GM10847 (cell line): Measurements from ENCODE around the gene HBE1.

Experiments
- POLR2A ChIP-seq: IDR thresholded peaks from 2 replicates; pipeline ENCODE4 v1.6.1; 2011; ENCODE audit not compliant: insufficient read length; ENCODE audit errors: extremely low read depth

Gene HBE1

DNA sequence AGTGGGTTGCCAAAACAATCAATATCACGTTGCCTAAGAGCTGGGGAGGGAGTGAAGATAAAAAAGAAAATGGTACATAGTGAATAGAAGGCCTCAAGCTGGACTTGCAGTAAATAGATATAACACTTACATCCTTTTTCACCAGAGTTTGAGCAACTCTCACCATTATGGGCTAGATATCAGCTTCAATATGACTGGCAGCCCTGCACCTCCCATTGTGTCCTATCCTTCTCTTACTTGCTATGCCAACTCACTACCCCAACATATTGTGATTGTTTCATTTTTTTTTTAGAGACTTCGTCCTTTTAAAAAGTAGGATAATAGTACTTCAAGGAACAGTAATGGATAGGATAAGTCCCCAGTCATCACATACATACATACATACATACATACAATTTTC, 27.5 kb downstream of the HBE1 start:
- no peak for TF ChIP-seq POLR2A

DNA sequence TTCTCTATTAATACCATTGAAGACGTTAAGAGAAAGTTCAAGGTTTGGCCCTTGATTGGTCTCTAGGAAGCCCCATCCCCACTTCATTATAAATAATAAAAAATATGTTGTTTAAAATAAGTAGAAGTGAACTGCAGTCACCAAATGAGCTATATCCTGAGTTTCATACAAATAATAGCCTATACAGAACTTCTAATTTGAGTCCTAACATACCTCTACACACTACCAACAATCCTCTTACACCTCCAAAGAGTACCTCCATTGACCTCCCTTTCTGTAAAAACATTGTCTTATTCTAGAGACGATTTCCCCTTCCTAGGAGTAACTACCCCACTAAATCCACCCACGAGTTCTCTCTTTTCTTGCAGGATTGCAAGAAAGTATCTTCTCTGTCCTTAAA, 28.3 kb downstream of the HBE1 start:
- TF ChIP-seq POLR2A, result no peak

DNA sequence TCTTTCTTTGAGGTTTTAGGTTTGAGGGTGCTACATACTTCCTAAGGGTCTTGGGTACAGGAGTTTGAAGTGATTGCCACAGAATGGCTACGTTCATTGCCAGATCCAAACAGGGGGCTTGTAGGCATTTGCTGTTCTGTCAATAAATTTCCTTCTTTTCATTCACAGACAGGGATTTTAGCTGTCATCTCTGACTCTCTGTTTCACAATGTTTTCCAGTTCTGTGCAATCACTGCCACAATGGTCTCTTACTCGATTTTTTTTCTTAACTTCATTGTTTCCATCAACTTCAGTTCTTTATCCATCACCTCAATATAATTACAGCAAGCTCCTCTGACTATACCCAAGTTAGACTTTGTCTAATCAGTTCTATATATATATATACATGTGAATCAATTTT, 29.3 kb downstream of the HBE1 start:
- no peak for TF ChIP-seq POLR2A

DNA sequence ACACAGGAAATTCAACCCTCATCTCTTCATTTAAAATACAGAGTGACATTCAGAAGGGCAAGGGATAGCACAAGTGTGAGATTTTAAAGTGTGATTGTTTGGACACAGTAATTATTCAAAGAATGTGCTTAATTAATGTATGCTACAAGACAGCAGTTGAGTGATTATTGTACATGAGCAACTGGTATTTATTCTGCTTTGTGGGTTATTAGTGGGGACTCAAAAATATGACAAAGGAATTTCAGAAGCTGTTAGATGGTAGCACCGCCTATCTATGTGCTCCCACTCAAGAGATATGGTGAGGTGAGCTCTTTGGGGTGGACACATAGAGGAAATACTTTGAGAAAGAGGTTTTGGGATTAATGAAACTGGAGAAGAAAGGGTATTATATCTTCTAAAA, 29.7 kb downstream of the HBE1 start:
- TF ChIP-seq POLR2A, result no peak

DNA sequence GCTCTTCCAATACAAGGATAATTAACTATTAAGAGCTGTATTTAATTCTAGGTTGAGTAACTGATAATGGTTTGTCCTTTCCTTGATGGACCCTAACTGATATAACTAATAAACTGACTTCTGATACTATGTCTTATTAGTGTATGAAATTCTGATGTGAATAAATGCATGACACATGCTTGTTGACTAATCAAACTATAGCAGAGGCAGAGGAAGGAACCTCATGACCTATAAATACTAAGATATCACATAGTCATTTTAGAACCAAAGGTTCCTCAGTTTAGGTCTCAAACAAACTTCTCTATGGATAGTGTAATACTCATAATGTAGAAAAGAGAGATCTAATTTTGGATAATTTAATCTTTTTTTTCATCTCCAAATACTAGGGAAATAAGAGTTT, 30.7 kb downstream of the HBE1 start:
- TF ChIP-seq POLR2A, result no peak

DNA sequence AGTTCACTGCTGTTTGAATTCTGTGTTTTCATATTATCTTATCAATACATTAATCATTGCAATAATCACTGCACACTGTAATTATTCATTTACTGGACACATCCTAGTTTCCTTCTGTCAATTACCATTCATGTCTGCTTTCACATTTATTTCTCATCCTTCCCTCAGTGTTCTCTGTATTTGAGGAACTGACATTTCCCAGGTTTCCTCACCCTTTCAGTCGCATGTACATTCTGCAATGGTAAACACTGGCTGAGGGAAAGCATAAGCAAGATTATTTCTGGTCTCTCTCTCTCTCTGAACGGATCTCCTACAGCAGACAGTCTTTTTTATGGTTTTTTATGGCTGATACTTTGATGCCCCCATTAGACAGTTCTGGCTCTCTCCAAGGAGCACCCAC, 31.3 kb downstream of the HBE1 start:
- TF ChIP-seq POLR2A, result no peak

DNA sequence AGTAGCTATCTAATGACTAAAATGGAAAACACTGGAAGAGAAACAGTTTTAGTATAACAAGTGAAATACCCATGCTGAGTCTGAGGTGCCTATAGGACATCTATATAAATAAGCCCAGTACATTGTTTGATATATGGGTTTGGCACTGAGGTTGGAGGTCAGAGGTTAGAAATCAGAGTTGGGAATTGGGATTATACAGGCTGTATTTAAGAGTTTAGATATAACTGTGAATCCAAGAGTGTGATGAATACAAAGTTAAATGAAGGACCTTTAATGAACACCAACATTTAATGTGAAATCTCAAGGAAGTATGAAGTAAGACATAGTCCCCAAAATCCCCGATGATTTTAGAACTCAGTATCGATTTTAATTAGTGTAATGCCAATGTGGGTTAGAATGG, 32.3 kb downstream of the HBE1 start:
- no peak for TF ChIP-seq POLR2A

DNA sequence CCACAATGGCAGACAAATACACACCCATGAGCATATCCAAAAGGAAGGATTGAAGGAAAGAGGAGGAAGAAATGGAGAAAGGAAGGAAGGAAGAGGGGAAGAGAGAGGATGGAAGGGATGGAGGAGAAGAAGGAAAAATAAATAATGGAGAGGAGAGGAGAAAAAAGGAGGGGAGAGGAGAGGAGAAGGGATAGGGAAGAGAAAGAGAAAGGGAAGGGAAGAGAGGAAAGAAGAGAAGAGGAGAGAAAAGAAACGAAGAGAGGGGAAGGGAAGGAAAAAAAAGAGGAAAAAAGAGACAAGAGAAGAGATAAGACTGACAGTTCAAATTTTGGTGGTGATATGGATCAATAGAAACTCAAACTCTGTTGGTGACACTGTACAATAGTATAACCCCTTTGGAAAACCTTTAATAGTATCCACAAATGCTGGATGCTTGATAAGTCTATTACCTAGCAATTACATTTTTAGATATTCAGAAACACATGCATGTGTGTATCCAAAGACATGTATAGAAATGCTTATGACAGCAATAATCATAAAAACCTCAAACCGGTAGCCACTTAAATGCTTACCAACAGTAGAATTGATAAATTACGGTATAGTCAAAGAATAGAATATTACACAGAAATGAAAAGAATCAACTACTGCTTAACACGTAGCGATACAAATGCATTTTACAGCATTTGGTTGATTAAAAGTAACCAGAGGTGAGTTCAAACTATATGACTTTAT, 34.2 kb downstream of the HBE1 start:
- no peak for TF ChIP-seq POLR2A

DNA sequence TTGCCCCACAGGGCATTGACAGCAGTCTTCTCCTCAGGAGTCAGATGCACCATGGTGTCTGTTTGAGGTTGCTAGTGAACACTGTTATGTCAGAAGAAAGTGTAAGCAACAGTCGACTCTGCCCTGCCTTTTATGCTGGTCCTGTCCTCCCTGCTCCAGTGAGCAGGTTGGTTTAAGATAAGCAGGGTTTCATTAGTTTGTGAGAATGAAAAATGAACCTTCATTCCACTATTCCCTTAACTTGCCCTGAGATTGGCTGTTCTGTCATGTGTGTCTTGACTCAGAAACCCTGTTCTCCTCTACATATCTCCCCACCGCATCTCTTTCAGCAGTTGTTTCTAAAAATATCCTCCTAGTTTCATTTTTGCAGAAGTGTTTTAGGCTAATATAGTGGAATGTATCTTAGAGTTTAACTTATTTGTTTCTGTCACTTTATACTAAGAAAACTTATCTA, 35.3 kb downstream of the HBE1 start, which contains the start of gene HBD:
Gene HBD, minus strand, starts transcription at position 103 of the 454 bp plus-strand sequence. Its CDS starts 50 bp downstream, at position 53.
- no peak for TF ChIP-seq POLR2A

DNA sequence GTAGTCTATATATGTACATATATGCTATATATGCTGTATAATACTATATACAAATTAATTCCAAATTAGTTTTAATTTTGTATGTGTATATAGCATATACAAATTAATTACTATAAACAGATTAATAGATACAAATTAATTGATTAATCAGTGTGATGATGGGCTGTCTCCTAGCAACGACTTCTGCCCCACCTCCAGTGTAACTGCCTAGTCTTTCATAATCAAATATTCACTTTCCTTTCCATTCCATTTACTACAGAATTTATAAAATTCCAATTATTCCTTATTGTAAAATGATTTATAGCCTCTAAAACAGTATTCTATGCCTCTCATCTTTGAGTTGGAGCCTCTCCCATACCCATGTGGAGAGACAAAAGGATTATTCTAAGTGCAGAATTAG, 36.4 kb downstream of the HBE1 start:
- TF ChIP-seq POLR2A, result no peak

DNA sequence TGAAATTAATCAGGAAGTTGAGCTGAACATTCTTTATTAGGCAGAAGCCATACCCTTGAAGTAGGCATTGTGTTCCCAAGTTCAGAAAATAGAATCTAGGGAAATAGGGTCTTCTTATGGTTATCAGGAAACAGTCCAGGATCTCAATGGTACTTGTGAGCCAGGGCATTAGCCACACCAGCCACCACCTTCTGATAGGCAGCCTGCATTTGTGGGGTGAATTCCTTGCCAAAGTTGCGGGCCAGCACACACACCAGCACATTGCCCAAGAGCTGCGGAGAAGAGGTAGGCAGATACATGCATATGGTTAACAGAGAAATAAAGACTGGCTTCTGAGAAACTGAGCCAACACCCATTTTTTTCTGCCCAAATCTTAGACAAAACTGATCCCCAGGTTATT, 36.9 kb downstream of the HBE1 start:
- TF ChIP-seq POLR2A, result no peak

DNA sequence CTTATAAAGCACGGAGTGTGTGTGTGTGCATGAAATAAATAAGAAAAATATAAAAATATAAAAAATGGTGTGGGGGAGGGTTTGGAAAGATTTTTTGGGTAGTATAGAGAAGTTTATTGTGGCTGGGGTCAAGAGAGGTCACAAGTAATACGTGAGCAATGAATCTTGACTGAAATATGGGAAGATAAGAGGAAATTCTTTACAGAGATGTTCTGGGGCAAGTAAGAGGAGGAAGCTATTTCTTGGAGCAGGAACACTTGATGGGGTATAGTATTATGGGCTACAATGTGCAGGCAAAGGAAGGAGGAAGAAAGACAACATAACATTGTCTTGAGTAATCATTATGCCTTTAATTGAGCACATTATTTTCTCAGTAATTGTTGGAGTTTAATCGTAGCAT, 37.6 kb downstream of the HBE1 start:
- TF ChIP-seq POLR2A, result no peak

DNA sequence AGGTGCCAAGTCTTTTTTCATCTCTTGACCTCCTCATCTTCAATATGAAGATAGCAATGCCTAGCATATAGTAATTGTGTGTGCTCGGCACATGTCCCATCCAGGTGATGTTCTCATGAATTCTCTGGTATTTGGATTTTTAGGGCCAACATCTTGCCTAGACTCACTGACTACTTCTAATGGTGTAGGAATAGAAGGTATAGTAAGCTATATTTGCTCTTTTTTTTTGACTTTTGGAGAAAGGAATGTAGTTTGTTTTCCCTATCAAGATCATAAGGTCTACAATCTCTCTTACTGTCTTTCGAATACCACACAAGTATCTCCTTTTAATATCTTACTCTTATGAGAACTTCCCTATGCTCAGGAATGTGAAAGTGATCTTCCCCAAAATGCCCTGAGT, 38.6 kb downstream of the HBE1 start:
- no peak for TF ChIP-seq POLR2A

DNA sequence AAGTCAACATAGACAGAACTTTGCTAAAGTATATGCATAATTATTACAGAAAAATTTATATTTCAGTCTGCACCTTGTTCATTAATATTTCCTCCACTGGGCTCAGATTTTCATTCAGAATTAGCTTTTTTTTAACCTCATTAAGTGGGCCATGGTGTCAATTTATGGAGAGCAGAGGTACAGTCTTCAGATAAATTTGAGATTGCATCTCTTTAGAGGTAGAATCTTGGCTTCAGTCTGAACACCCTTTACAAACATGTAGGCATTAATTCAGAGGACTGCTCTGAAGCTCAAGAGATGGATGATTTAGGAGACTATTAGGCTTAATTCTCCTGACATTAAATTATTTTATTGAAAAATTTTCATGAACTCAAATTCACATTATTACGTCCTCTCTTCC, 39.5 kb downstream of the HBE1 start:
- TF ChIP-seq POLR2A, result no peak

DNA sequence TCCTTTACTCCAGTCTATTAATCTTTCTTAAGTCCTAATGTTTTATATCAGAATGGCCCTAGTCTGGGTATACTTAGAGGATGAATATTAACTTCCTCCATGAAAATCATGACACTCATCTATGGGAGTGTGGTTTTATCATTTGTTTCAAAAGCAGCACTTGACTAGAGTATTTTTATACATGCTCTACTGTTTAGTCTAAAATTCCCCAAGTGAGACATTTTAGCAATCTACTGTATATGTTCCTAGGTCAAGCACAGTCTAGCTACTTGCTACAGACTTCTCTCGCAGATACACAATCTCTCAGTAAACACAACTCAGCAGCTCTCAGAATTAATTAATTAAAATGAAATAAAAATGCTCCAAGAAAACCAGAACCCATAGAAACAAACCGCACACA, 39.9 kb downstream of the HBE1 start:
- TF ChIP-seq POLR2A, result no peak

DNA sequence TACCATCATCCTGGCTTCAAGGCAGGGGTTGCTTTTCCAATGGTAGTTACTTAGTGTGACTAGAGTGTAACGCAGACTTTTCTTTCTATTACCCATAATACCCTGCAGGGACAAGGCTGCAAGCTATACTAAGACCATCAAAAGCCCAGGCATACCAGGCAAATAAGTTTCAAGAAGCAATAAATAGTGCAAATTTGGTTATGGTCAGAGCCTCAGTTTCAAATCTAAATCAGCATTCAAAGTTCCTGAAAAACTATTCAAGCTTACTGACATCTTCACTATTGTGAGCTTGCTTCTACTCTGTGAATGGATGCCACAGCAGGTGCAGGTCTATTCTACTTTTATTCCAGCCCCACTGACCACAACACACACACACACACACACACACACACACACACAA, 40.4 kb downstream of the HBE1 start:
- no peak for TF ChIP-seq POLR2A

DNA sequence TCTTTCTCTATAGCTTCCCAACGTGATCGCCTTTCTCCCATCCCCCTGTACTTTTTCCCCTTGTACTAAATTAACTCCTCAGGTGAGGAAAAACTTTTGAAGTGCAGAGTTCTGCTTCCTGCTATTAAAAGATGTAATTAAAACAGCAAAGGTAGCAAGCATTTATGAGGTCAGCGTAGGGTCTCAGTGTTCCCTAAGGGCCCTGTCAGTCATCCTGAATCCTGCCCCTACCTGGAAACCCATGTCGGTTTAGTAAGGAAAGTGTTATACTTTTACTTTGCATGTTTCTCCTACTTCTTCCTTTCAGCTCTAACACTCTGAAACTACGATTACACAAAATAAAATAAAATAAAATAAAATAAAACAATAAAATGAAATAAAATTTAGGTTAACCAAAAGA, 41.6 kb downstream of the HBE1 start:
- TF ChIP-seq POLR2A, result no peak
